Fibroblast of villous mesenchyme (primary cell): ENCODE results near the gene IPO13. TPM values are rescaled to one million over a fixed set of nuclear protein-coding genes. Genes with fewer than 3 reads are reported as not detected.
A peak's percentile ranks its signal among the peaks of the same experiment; 100 is the strongest.

Source experiments
- DNase-seq: peaks from one replicate; pipeline ENCODE4 v3.0.0-alpha.2; 2010; ENCODE audit warnings: low read depth
- H3K4me3 ChIP-seq: 2 replicates; pipeline ENCODE4 v1.5.1; 2011; ENCODE audit warnings: low read depth, mild to moderate bottlenecking, low read length
- CTCF ChIP-seq: IDR thresholded peaks from 2 replicates; pipeline ENCODE4 v1.5.1; 2012; ENCODE audit warnings: low read depth, mild to moderate bottlenecking, low read length; ENCODE audit not compliant: insufficient read depth
- total RNA-seq: library from RNA; depleted of rRNA; stranded (reverse); fragments of >200 nt; gene quantifications from 2 replicates; pipeline ENCODE4 v1.2.3, GENCODE V29; 2012

The IPO13 gene
- total RNA-seq, 1 donor: 20.7 TPM

GRCh38 chr1:43930949-43931275, 15.8 kb upstream of the IPO13 start:
- DNase-seq: no peak
- TF ChIP-seq CTCF: no peak
- no peak overlapping the region for H3K4me3 ChIP-seq

- no peak for TF ChIP-seq CTCF
- no peak overlapping the region for H3K4me3 ChIP-seq
- no peak for DNase-seq
Measured at GRCh38 chr1:43931711-43932660, 14.8 kb upstream of the IPO13 start.

- peak; percentile 18 for DNase-seq
- TF ChIP-seq CTCF: no peak
- peak overlapping the region; percentile 57 for H3K4me3 ChIP-seq
Measured at GRCh38 chr1:43932786-43933385, 13.9 kb upstream of the IPO13 start.

- DNase-seq: no peak
- TF ChIP-seq CTCF: no peak
- H3K4me3 ChIP-seq: peak within 1 kb of the TSS; percentile 57
Measured at GRCh38 chr1:43933386-43934100, 13.2 kb upstream of the IPO13 start, which contains the start of gene ARTN. Gene ARTN (plus strand): TSS chr1:43933801. CDS start chr1:43935657, 1,856 bp downstream.

- peak; percentile 63 for DNase-seq
- TF ChIP-seq CTCF: peak; percentile 92
- H3K4me3 ChIP-seq: peak overlapping the region; percentile 57
Measured at GRCh38 chr1:43934101-43934985, 12.4 kb upstream of the IPO13 start.

- no peak for DNase-seq
- H3K4me3 ChIP-seq: no peak overlapping the region
- no peak for TF ChIP-seq CTCF
Measured at GRCh38 chr1:43934986-43935324, 11.8 kb upstream of the IPO13 start.
